HG03039 (cell line): ENCODE results near the gene NR5A2.

ENCODE experiments used
- ATAC-seq: cut with Tn5 transposase; IDR thresholded peaks from one replicate; pipeline ENCODE4 v1.9.1; 2021; ENCODE audit warnings: mild to moderate bottlenecking, moderate library complexity; ENCODE audit not compliant: unreplicated experiment

Gene NR5A2

GRCh38 chr1:200118779-200119505 lies 91.4 kb downstream of the NR5A2 start:
- no peak for ATAC-seq

GRCh38 chr1:200121421-200121820 lies 93.9 kb downstream of the NR5A2 start:
- ATAC-seq: no peak

GRCh38 chr1:200124309-200124708 lies 96.8 kb downstream of the NR5A2 start:
- no peak for ATAC-seq

- no peak for ATAC-seq
These were observed 100.6 kb downstream of the NR5A2 start for GRCh38 chr1:200128081-200128480.

- ATAC-seq: no peak
These were observed 101.7 kb downstream of the NR5A2 start for GRCh38 chr1:200128944-200129879.

GRCh38 chr1:200130552-200130951 lies 103.0 kb downstream of the NR5A2 start:
- no peak for ATAC-seq

- no peak for ATAC-seq
These were observed 104.1 kb downstream of the NR5A2 start for GRCh38 chr1:200131551-200132125.

GRCh38 chr1:200133123-200133522 lies 105.6 kb downstream of the NR5A2 start:
- no peak for ATAC-seq

GRCh38 chr1:200134116-200134515 lies 106.6 kb downstream of the NR5A2 start:
- ATAC-seq: no peak

- ATAC-seq: no peak
These were observed 108.9 kb downstream of the NR5A2 start for GRCh38 chr1:200136384-200136783.

- no peak for ATAC-seq
These were observed 112.2 kb downstream of the NR5A2 start for GRCh38 chr1:200139661-200140250.

GRCh38 chr1:200143347-200143746 lies 115.8 kb downstream of the NR5A2 start:
- no peak for ATAC-seq

- ATAC-seq: no peak
These were observed 118.6 kb downstream of the NR5A2 start for GRCh38 chr1:200146100-200146499.

GRCh38 chr1:200147094-200147493 lies 119.6 kb downstream of the NR5A2 start:
- no peak for ATAC-seq

GRCh38 chr1:200147742-200148141 lies 120.2 kb downstream of the NR5A2 start:
- ATAC-seq: no peak

GRCh38 chr1:200150006-200150405 lies 122.5 kb downstream of the NR5A2 start:
- ATAC-seq: no peak

- ATAC-seq: peak; percentile 44
These were observed 123.2 kb downstream of the NR5A2 start for GRCh38 chr1:200150721-200151120.

GRCh38 chr1:200152336-200152735 lies 124.8 kb downstream of the NR5A2 start:
- no peak for ATAC-seq

GRCh38 chr1:200153277-200154055 lies 126.0 kb downstream of the NR5A2 start:
- peak; percentile 60 for ATAC-seq

GRCh38 chr1:200154069-200154767 lies 126.7 kb downstream of the NR5A2 start:
- peak; percentile 79 for ATAC-seq
